ENCODE results near the gene SFRP2.

The SFRP2 gene, protein sequence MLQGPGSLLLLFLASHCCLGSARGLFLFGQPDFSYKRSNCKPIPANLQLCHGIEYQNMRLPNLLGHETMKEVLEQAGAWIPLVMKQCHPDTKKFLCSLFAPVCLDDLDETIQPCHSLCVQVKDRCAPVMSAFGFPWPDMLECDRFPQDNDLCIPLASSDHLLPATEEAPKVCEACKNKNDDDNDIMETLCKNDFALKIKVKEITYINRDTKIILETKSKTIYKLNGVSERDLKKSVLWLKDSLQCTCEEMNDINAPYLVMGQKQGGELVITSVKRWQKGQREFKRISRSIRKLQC

DNA sequence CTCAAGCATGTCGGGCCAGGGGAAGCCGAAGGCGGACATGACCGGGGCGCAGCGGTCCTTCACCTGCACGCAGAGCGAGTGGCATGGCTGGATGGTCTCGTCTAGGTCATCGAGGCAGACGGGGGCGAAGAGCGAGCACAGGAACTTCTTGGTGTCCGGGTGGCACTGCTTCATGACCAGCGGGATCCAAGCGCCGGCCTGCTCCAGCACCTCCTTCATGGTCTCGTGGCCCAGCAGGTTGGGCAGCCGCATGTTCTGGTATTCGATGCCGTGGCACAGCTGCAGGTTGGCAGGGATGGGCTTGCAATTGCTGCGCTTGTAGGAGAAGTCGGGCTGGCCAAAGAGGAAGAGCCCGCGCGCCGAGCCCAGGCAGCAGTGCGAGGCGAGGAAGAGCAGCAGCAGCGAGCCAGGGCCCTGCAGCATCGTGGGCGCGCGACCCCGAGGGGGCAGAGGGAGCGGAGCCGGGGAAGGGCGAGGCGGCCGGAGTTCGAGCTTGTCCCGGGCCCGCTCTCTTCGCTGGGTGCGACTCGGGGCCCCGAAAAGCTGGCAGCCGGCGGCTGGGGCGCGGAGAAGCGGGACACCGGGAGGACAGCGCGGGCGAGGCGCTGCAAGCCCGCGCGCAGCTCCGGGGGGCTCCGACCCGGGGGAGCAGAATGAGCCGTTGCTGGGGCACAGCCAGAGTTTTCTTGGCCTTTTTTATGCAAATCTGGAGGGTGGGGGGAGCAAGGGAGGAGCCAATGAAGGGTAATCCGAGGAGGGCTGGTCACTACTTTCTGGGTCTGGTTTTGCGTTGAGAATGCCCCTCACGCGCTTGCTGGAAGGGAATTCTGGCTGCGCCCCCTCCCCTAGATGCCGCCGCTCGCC is at the start of gene SFRP2:
TSS of gene SFRP2 (minus strand) at position 671 of the 864 bp plus-strand sequence. CDS start at position 423, 248 bp downstream.
- Histone ChIP-seq H3K4me1 (ENCODE audit: insufficient read depth, low read length) (no peaks in the 10 kb centered on the region), H3K27me3 (ENCODE audit: insufficient read depth, low read length, poor library complexity) (no peaks in the 10 kb centered on the region), H3K79me2 (ENCODE audit: insufficient read depth, low read length) (no peaks in the 10 kb centered on the region), H3K9ac (ENCODE audit: low read depth, low read length) (no peak within 1 kb of the TSS), H3K9me3 (ENCODE audit: insufficient read depth, low read length, severe bottlenecking) (no peaks in the 10 kb centered on the region), H3K27ac (ENCODE audit: low read length) (no peak within 1 kb of the TSS), H4K20me1 (ENCODE audit: insufficient read depth, low read length) (no peaks in the 10 kb centered on the region), H3K4me2 (ENCODE audit: insufficient read depth, low read length) (no peak within 1 kb of the TSS), H3K4me3 (ENCODE audit: low read depth in 1 of 2, low read length in 2 of 2) (no peak within 1 kb of the TSS), H3K36me3 (ENCODE audit: insufficient read depth, low read length) (no peaks in the 10 kb centered on the region), H2AFZ (ENCODE audit: low read depth, low read length) (no peak within 1 kb of the TSS)
- TF ChIP-seq, protein P1, sequence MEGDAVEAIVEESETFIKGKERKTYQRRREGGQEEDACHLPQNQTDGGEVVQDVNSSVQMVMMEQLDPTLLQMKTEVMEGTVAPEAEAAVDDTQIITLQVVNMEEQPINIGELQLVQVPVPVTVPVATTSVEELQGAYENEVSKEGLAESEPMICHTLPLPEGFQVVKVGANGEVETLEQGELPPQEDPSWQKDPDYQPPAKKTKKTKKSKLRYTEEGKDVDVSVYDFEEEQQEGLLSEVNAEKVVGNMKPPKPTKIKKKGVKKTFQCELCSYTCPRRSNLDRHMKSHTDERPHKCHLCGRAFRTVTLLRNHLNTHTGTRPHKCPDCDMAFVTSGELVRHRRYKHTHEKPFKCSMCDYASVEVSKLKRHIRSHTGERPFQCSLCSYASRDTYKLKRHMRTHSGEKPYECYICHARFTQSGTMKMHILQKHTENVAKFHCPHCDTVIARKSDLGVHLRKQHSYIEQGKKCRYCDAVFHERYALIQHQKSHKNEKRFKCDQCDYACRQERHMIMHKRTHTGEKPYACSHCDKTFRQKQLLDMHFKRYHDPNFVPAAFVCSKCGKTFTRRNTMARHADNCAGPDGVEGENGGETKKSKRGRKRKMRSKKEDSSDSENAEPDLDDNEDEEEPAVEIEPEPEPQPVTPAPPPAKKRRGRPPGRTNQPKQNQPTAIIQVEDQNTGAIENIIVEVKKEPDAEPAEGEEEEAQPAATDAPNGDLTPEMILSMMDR (IDR thresholded peaks at IDR 0.05; ENCODE audit: borderline replicate concordance, extremely low read depth, low read length, poor library complexity, severe bottlenecking) = no peak
- no peak for TF ChIP-seq EZH2 (IDR thresholded peaks at IDR 0.05; ENCODE audit: borderline replicate concordance, low read depth, low read length, severe bottlenecking)
- ATAC-seq (ENCODE audit: insufficient read depth, low read depth) (no peak), DNase-seq (no peak)

- Histone ChIP-seq H3K4me2 (ENCODE audit: insufficient read depth, low read length) (no peak overlapping the region), H3K36me3 (ENCODE audit: insufficient read depth, low read length) (no peaks in the 10 kb centered on the region), H3K27me3 (ENCODE audit: insufficient read depth, low read length, poor library complexity) (no peaks in the 10 kb centered on the region), H3K79me2 (ENCODE audit: insufficient read depth, low read length) (no peaks in the 10 kb centered on the region), H3K4me1 (ENCODE audit: insufficient read depth, low read length) (no peaks in the 10 kb centered on the region), H3K4me3 (ENCODE audit: low read depth in 1 of 2, low read length in 2 of 2) (no peak overlapping the region), H2AFZ (ENCODE audit: low read depth, low read length) (no peak overlapping the region), H3K27ac (ENCODE audit: low read length) (no peak overlapping the region), H3K9ac (ENCODE audit: low read depth, low read length) (no peak overlapping the region), H4K20me1 (ENCODE audit: insufficient read depth, low read length) (no peaks in the 10 kb centered on the region), H3K9me3 (ENCODE audit: insufficient read depth, low read length, severe bottlenecking) (no peaks in the 10 kb centered on the region)
- TF ChIP-seq EZH2 (IDR thresholded peaks at IDR 0.05; ENCODE audit: borderline replicate concordance, low read depth, low read length, severe bottlenecking) = no peak
- DNase-seq = no peak
- ATAC-seq (ENCODE audit: insufficient read depth, low read depth) = no peak
These were observed 49.7 kb upstream of the SFRP2 start for GRCh38 chr4:153838564-153838963.

GRCh38 chr4:153834901-153835300 is 46.0 kb upstream of the SFRP2 start:
- Histone ChIP-seq H3K9ac (ENCODE audit: low read depth, low read length) (no peak overlapping the region), H2AFZ (ENCODE audit: low read depth, low read length) (no peak overlapping the region), H3K79me2 (ENCODE audit: insufficient read depth, low read length) (no peaks in the 10 kb centered on the region), H4K20me1 (ENCODE audit: insufficient read depth, low read length) (no peaks in the 10 kb centered on the region), H3K27ac (ENCODE audit: low read length) (no peak overlapping the region), H3K4me2 (ENCODE audit: insufficient read depth, low read length) (no peak overlapping the region), H3K27me3 (ENCODE audit: insufficient read depth, low read length, poor library complexity) (no peaks in the 10 kb centered on the region), H3K9me3 (ENCODE audit: insufficient read depth, low read length, severe bottlenecking) (no peaks in the 10 kb centered on the region), H3K4me3 (ENCODE audit: low read depth in 1 of 2, low read length in 2 of 2) (no peak overlapping the region), H3K36me3 (ENCODE audit: insufficient read depth, low read length) (no peaks in the 10 kb centered on the region), H3K4me1 (ENCODE audit: insufficient read depth, low read length) (no peaks in the 10 kb centered on the region)
- no peak for TF ChIP-seq EZH2 (IDR thresholded peaks at IDR 0.05; ENCODE audit: borderline replicate concordance, low read depth, low read length, severe bottlenecking)
- TF ChIP-seq, protein P1 (IDR thresholded peaks at IDR 0.05; ENCODE audit: borderline replicate concordance, extremely low read depth, low read length, poor library complexity, severe bottlenecking) = no peak
- DNase-seq (no peak), ATAC-seq (ENCODE audit: insufficient read depth, low read depth) (no peak)

DNA sequence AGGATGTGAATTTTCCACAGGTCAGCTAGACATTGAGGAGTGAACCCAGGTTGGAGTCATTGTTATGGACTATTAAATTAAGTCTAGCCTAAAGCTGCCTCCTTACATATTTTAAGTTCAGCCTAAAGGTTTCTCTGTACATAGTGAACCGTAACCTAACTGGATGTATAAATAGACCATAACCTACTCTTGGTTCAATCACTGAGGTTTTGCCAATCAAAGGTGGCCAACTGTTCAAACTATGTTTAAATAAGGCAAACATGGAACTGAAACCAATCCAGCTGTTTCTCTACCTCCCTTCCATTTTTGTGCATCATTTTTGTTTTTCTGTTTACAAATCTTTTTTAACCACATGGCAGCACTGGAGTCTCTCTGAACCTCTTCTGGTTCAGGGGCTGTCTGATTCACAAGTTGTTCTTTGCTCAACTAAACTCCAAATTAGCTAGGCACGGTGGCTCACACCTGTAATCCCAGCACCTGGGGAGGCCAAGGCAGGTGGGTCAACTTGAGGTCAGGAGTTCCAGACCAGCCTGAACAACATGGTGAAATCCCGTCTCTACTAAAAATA is 43.9 kb upstream of the SFRP2 start:
- no peaks in the 10 kb centered on the region for H3K27me3 ChIP-seq (ENCODE audit: insufficient read depth, low read length, poor library complexity)
- no peaks in the 10 kb centered on the region for H3K9me3 ChIP-seq (ENCODE audit: insufficient read depth, low read length, severe bottlenecking)
- H2AFZ ChIP-seq (ENCODE audit: low read depth, low read length) = no peak overlapping the region
- no peak for ATAC-seq (ENCODE audit: insufficient read depth, low read depth)
- no peak for DNase-seq
- no peaks in the 10 kb centered on the region for H3K79me2 ChIP-seq (ENCODE audit: insufficient read depth, low read length)
- no peaks in the 10 kb centered on the region for H3K36me3 ChIP-seq (ENCODE audit: insufficient read depth, low read length)
- no peaks in the 10 kb centered on the region for H4K20me1 ChIP-seq (ENCODE audit: insufficient read depth, low read length)
- no peak overlapping the region for H3K4me3 ChIP-seq (ENCODE audit: low read depth in 1 of 2, low read length in 2 of 2)
- TF ChIP-seq EZH2 (IDR thresholded peaks at IDR 0.05; ENCODE audit: borderline replicate concordance, low read depth, low read length, severe bottlenecking) = no peak
- TF ChIP-seq, protein P1 (IDR thresholded peaks at IDR 0.05; ENCODE audit: borderline replicate concordance, extremely low read depth, low read length, poor library complexity, severe bottlenecking) = no peak
- H3K4me1 ChIP-seq (ENCODE audit: insufficient read depth, low read length) = no peaks in the 10 kb centered on the region
- H3K9ac ChIP-seq (ENCODE audit: low read depth, low read length) = no peak overlapping the region
- H3K4me2 ChIP-seq (ENCODE audit: insufficient read depth, low read length) = no peak overlapping the region
- no peak overlapping the region for H3K27ac ChIP-seq (ENCODE audit: low read length)
